GM12878 (cell line): ENCODE measurements around the gene NANOS2. TPM values are rescaled to one million over a fixed set of nuclear protein-coding genes. Genes with fewer than 3 reads are reported as not detected.

ENCODE experiments used
- ATAC-seq: fragments of 200-7000 bp; cut with Tn5 transposase; 3 replicates; pipeline ENCODE4 v1.9.1; 2020; ENCODE audit warnings: mild to moderate bottlenecking, moderate library complexity
- BruUV-seq: library from RNA; stranded (reverse); fragments of 400-500 nt; replicated peaks from 2 replicates; lab custom pipeline; 2021; lab: Mats Ljungman, UMichigan
- CTCF ChIA-PET: fragments of 300-600 bp; sonication (Branson Sonifier 250); formaldehyde crosslinking; extraction: SDS; loops from one replicate; lab custom pipeline; 2021; ENCODE audit warnings: inconsistent platforms; lab: Yijun Ruan, JAX
- POLR2A ChIA-PET: fragments of 350-600 bp; formaldehyde crosslinking; extraction: SDS; loops from one replicate; lab custom pipeline; 2021; ENCODE audit warnings: inconsistent platforms; lab: Charles Lee
- RAD21 ChIA-PET: fragments of 300-600 bp; sonication (Branson Sonifier 250); formaldehyde crosslinking; loops from one replicate; lab custom pipeline; 2023; ENCODE audit warnings: antibody characterized with exemption; ENCODE audit not compliant: unreplicated experiment; lab: Charles Lee
- SMC1A ChIA-PET: fragments of 300-600 bp; sonication (Branson Sonifier 250); formaldehyde crosslinking; loops from one replicate; lab custom pipeline; 2023; ENCODE audit not compliant: unreplicated experiment, uncharacterized antibody; lab: Charles Lee
- DNase-seq: peaks from one replicate; pipeline ENCODE4 v3.0.0-alpha.2; 2011; ENCODE audit warnings: low read depth, low spot score
- FAIRE-seq: peaks from 3 replicates; lab custom pipeline; 2011; peaks lifted over from hg19 to GRCh38; lab: Jason Lieb, UNC
- H2AFZ ChIP-seq: 2 replicates; pipeline ENCODE4 v1.6.0; 2011; ENCODE audit warnings: low read depth, low read length, control low read depth; ENCODE audit not compliant: control insufficient read depth
- H3K27ac ChIP-seq: 2 replicates; pipeline ENCODE4 v1.5.1; 2011; ENCODE audit warnings: control low read depth; ENCODE audit not compliant: control insufficient read depth, insufficient read depth
- H3K27me3 ChIP-seq, 2 experiments: replicated peaks in 1 of 2; 2 replicates each; pipeline versions ENCODE4 v1.6.0 to v1.6.1; 2011; ENCODE audit warnings: low read length in 1 of 2; ENCODE audit not compliant: control insufficient read depth in 2 of 2, insufficient read depth in 2 of 2
- H3K36me3 ChIP-seq, 2 experiments: 2 replicates each; pipeline ENCODE4 v1.5.1; 2011; ENCODE audit warnings: low read length in 1 of 2; ENCODE audit not compliant: control insufficient read depth in 2 of 2, insufficient read depth in 2 of 2
- H3K4me1 ChIP-seq: 2 replicates; pipeline ENCODE4 v1.6.1; 2011; ENCODE audit warnings: mild to moderate bottlenecking, low read length, moderate library complexity, mixed read lengths; ENCODE audit not compliant: control insufficient read depth, insufficient read depth
- H3K4me2 ChIP-seq: 2 replicates; pipeline ENCODE4 v1.6.0; 2011; ENCODE audit warnings: control low read depth; ENCODE audit not compliant: control insufficient read depth, insufficient read depth
- H3K4me3 ChIP-seq: fragments of 200-600 bp; sonication (generic); 2 replicates; pipeline ENCODE4 v1.5.1; 2016
- H3K79me2 ChIP-seq: 2 replicates; pipeline ENCODE4 v1.6.0; 2011; ENCODE audit warnings: low read length; ENCODE audit not compliant: control insufficient read depth, insufficient read depth
- H3K9ac ChIP-seq: 2 replicates; pipeline ENCODE4 v1.8.0; 2011; ENCODE audit warnings: low read length, control low read depth, mixed read lengths; ENCODE audit not compliant: control insufficient read depth, insufficient read depth
- H3K9me3 ChIP-seq: replicated peaks from 3 replicates; pipeline ENCODE4 v1.5.1; 2011; ENCODE audit warnings: mild to moderate bottlenecking, low read length; ENCODE audit not compliant: control insufficient read depth, insufficient read depth
- H4K20me1 ChIP-seq: 2 replicates; pipeline ENCODE4 v1.6.0; 2011; ENCODE audit not compliant: control insufficient read depth, insufficient read depth
- BACH1 ChIP-seq: fragments of 450-650 bp; IDR thresholded peaks from 2 replicates; pipeline ENCODE4 v1.6.1; 2017; ENCODE audit warnings: mild to moderate bottlenecking, borderline replicate concordance
- BRCA1 ChIP-seq: IDR thresholded peaks from 2 replicates; pipeline ENCODE4 v1.6.1; 2011; ENCODE audit warnings: low read depth, low read length, improper control_type of control experiment
- CBFB ChIP-seq: IDR thresholded peaks from 2 replicates; pipeline ENCODE4 v1.6.1; 2016; ENCODE audit warnings: antibody characterized with exemption, low read depth
- GABPA ChIP-seq: IDR thresholded peaks from 2 replicates; pipeline ENCODE4 v1.6.1; 2014; ENCODE audit warnings: antibody characterized with exemption, low read depth, mild to moderate bottlenecking, inconsistent platforms
- JUNB ChIP-seq: IDR thresholded peaks from 2 replicates; pipeline ENCODE4 v1.6.1; 2016; ENCODE audit warnings: antibody characterized with exemption, mild to moderate bottlenecking
- MYB ChIP-seq: fragments of 150-350 bp; IDR thresholded peaks from 2 replicates; pipeline ENCODE4 v1.6.1; 2014; ENCODE audit warnings: mild to moderate bottlenecking, low read depth, low read length, borderline replicate concordance
- NFIC ChIP-seq: IDR thresholded peaks from 2 replicates; pipeline ENCODE4 v1.6.1; 2012; ENCODE audit warnings: low read depth, mild to moderate bottlenecking, inconsistent platforms, low read length, moderate library complexity
- PML ChIP-seq: IDR thresholded peaks from 2 replicates; pipeline ENCODE4 v1.6.1; 2012; ENCODE audit warnings: low read length, inconsistent platforms
- WGBS: methylation state at CpG from one replicate; pipeline ENCODE4 v1.1.6; 2016; ENCODE audit warnings: low lambda C conversion rate; ENCODE audit not compliant: insufficient replicate concordance, insufficient coverage; ENCODE audit errors: missing lambda C conversion rate; 5-methylcytosine and 5-hydroxymethylcytosine counted together
- in situ Hi-C: fragments of 300-500 bp; cut with MboI; formaldehyde crosslinking; loops from 9 replicates; pipeline ENCODE4 v1.14.3; 2018; ENCODE audit warnings: mixed read lengths
- intact Hi-C: fragments of 100-400 bp; cut with micrococcal nuclease; formaldehyde crosslinking; loops from one replicate; pipeline ENCODE4 v1.14.2; 2022; ENCODE audit not compliant: unreplicated experiment
- polyA plus RNA-seq, 11 experiments: library from polyadenylated mRNA; depleted of rRNA in 4 of 11; unstranded in 6 of 11; stranded (reverse) in 5 of 11; fragments of >200 nt; fragmentation: Nextera tagmentation in 4 of 11; fragmentation: Illumina TruSeq in 1 of 11; extraction: Ambion mirVana in 4 of 11; extraction: Trizol in 1 of 11; gene quantifications; 1 replicate in 1 of 11; 2 replicates in 10 of 11; pipeline versions ENCODE4 v1.2.1 to v1.2.3, GENCODE V29; 2011 to 2016; ENCODE audit warnings: inconsistent platforms in 2 of 11, missing spikeins in 2 of 11, low read depth in 1 of 11
- total RNA-seq, 4 experiments: library from RNA; depleted of rRNA in 3 of 4; stranded (reverse); fragments of >200 nt in 3 of 4; fragmentation: Illumina TruSeq in 1 of 4; extraction: Trizol in 1 of 4; gene quantifications; 2 replicates each; pipeline versions ENCODE4 v1.2.1 to v1.2.3, GENCODE V29; 2013 to 2021
- TF ChIP-seq, protein P1 (sequence below): IDR thresholded peaks from 2 replicates; pipeline ENCODE4 v1.6.1; 2012; ENCODE audit warnings: low read depth, low read length, improper control_type of control experiment
- TF ChIP-seq, protein P2 (sequence below): fragments of 450-650 bp; IDR thresholded peaks from 2 replicates; pipeline ENCODE4 v1.6.1; 2017; ENCODE audit warnings: mild to moderate bottlenecking, moderate library complexity

NANOS2 gene
- total and polyA plus RNA-seq, 10 of the 15 experiments (the other 5 are each of a cell fraction or from before 2014, with no cell fraction given): not detected

DNA sequence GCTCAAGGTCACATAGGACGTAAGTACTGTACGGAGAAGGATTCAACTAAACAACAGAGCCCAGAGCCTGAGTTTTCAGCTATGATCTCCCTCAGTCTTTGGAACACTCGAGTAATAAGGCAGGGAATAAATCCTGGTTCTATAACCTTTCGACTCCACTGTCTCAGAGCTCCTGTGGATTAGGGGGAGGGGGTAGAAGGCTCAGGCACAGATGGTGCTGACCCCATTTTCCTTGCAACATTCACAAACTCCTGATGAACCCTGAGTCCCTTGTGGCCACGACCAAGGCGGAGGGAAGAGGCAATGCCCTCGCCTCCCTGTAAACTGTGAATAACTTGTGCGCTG lies 37.7 kb upstream of the NANOS2 start:
- Histone ChIP-seq H3K4me2 (no peak overlapping the region), H3K36me3 (no peaks in the 10 kb centered on the region), H3K4me3 (no peak overlapping the region), H3K27me3 (no peaks in the 10 kb centered on the region), H3K4me1 (peaks cover 5% of the 10 kb centered on the region), H4K20me1 (no peaks in the 10 kb centered on the region), H3K9me3 (peaks cover 3% of the 10 kb centered on the region; the same call in 2 of the 3 replicates), H3K27ac (no peak overlapping the region), H3K79me2 (no peaks in the 10 kb centered on the region), H3K9ac (no peak overlapping the region), H2AFZ (no peak overlapping the region)
- in situ Hi-C loops (no loop called here), intact Hi-C loops (no loop called here)
- no peak for DNase-seq
- no peak for TF ChIP-seq CBFB
- 34% methylated on average over 8 of the region's 8 CpGs for WGBS
- ChIA-PET CTCF (no interaction called here), POLR2A (interaction anchor here (0.6 kb wide), 1 partner anchor 9 kb away, joined by 3 read pairs; no protein-coding TSS in a partner anchor), RAD21 (no interaction called here), SMC1A (no interaction called here)
- FAIRE-seq: no peak
- no peak for ATAC-seq
- no TSS peak for BruUV-seq

DNA sequence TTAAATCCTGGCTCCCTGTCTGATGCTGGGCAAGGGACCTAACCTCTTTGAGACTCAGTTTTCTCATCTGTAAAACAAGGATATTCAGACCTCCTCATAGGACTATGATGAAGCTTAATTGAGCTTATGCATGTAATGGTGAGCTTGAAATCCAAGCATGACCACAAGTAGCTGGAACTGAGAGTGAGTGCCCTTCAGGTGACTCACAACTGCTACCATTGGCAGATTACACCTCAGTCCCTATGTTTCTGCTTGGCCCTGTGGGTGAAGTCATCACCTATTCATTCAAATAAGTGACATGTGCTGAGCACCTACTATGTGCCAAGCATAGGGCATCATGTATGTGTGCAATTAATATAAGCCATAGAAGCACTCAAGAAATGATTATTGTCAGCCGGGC lies 33.3 kb upstream of the NANOS2 start:
- CTCF ChIA-PET: interaction anchor here (0.6 to 0.9 kb wide), 2 partner anchors 34 to 169 kb away, joined by 3 to 4 read pairs; no protein-coding TSS in a partner anchor
- no peak overlapping the region for H3K4me2 ChIP-seq
- SMC1A ChIA-PET: no interaction called here
- H3K36me3 ChIP-seq: no peaks in the 10 kb centered on the region
- H4K20me1 ChIP-seq: no peaks in the 10 kb centered on the region
- no peaks in the 10 kb centered on the region; a peak in 1 of 4 replicates for H3K27me3 ChIP-seq
- intact Hi-C loops (no loop called here), in situ Hi-C loops (no loop called here)
- H3K79me2 ChIP-seq: no peaks in the 10 kb centered on the region
- DNase-seq (no peak), FAIRE-seq (no peak), ATAC-seq (no peak)
- 88% methylated on average over 1 of the region's 1 CpG for WGBS
- H3K4me1 ChIP-seq: peaks cover 3% of the 10 kb centered on the region
- no peak overlapping the region for H3K9ac ChIP-seq
- H2AFZ ChIP-seq: no peak overlapping the region
- peaks cover 3% of the 10 kb centered on the region; the same call in 2 of the 3 replicates for H3K9me3 ChIP-seq
- TF ChIP-seq, protein P1, sequence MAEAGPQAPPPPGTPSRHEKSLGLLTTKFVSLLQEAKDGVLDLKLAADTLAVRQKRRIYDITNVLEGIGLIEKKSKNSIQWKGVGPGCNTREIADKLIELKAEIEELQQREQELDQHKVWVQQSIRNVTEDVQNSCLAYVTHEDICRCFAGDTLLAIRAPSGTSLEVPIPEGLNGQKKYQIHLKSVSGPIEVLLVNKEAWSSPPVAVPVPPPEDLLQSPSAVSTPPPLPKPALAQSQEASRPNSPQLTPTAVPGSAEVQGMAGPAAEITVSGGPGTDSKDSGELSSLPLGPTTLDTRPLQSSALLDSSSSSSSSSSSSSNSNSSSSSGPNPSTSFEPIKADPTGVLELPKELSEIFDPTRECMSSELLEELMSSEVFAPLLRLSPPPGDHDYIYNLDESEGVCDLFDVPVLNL: no peak
- no peak for TF ChIP-seq PML
- no peak for TF ChIP-seq GABPA
- TF ChIP-seq, protein P2, sequence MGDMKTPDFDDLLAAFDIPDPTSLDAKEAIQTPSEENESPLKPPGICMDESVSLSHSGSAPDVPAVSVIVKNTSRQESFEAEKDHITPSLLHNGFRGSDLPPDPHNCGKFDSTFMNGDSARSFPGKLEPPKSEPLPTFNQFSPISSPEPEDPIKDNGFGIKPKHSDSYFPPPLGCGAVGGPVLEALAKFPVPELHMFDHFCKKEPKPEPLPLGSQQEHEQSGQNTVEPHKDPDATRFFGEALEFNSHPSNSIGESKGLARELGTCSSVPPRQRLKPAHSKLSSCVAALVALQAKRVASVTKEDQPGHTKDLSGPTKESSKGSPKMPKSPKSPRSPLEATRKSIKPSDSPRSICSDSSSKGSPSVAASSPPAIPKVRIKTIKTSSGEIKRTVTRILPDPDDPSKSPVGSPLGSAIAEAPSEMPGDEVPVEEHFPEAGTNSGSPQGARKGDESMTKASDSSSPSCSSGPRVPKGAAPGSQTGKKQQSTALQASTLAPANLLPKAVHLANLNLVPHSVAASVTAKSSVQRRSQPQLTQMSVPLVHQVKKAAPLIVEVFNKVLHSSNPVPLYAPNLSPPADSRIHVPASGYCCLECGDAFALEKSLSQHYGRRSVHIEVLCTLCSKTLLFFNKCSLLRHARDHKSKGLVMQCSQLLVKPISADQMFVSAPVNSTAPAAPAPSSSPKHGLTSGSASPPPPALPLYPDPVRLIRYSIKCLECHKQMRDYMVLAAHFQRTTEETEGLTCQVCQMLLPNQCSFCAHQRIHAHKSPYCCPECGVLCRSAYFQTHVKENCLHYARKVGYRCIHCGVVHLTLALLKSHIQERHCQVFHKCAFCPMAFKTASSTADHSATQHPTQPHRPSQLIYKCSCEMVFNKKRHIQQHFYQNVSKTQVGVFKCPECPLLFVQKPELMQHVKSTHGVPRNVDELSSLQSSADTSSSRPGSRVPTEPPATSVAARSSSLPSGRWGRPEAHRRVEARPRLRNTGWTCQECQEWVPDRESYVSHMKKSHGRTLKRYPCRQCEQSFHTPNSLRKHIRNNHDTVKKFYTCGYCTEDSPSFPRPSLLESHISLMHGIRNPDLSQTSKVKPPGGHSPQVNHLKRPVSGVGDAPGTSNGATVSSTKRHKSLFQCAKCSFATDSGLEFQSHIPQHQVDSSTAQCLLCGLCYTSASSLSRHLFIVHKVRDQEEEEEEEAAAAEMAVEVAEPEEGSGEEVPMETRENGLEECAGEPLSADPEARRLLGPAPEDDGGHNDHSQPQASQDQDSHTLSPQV: no peak
- TF ChIP-seq BACH1: no peak
- TF ChIP-seq MYB: no peak
- TF ChIP-seq BRCA1: no peak
- TF ChIP-seq NFIC: no peak
- TF ChIP-seq JUNB: no peak
- H3K27ac ChIP-seq: no peak overlapping the region
- H3K4me3 ChIP-seq: no peak overlapping the region
- POLR2A ChIA-PET: no interaction called here
- RAD21 ChIA-PET: no interaction called here
- BruUV-seq: no TSS peak
